Ovary (tissue), 9 donors: ENCODE measurements around the gene ANTXR1. TPM values are rescaled to one million over a fixed set of nuclear protein-coding genes. Genes with fewer than 3 reads are reported as not detected.
A peak's percentile ranks its signal among the peaks of the same experiment; 100 is the strongest.

Experiments
- DNase-seq, 5 donors: peaks; one replicate each; pipeline ENCODE4 v3.0.0-alpha.2; 2019 to 2020
- H3K27ac ChIP-seq, 2 donors: fragments of 200-600 bp; one replicate each; pipeline versions ENCODE4 v1.5.1 to v1.8.0; 2019 to 2022
- H3K27me3 ChIP-seq: fragments of 200-600 bp; one replicate; pipeline ENCODE4 v1.8.0; 2022
- H3K36me3 ChIP-seq: fragments of 200-600 bp; sonication (generic); one replicate; pipeline ENCODE4 v1.5.1; 2019
- H3K4me1 ChIP-seq: one replicate; pipeline ENCODE4 v1.8.1; 2013; ENCODE audit warnings: mild to moderate bottlenecking, moderate library complexity; ENCODE audit not compliant: insufficient read depth
- H3K4me3 ChIP-seq: fragments of 200-600 bp; sonication (generic); one replicate; pipeline ENCODE4 v1.5.1; 2017
- H3K9me3 ChIP-seq, 2 donors: fragments of 200-600 bp in 1 of 2; sonication (generic) in 1 of 2; one replicate each; pipeline versions ENCODE4 v1.5.1 to v1.8.1; 2013 to 2019; ENCODE audit warnings: mild to moderate bottlenecking in 1 of 2, moderate library complexity in 1 of 2
- EP300 ChIP-seq: sonication (generic); formaldehyde crosslinking; IDR thresholded peaks from one replicate; pipeline ENCODE4 v1.6.1; 2017; ENCODE audit warnings: antibody characterized with exemption
- POLR2A ChIP-seq: fragments of 450-650 bp; IDR thresholded peaks from one replicate; pipeline ENCODE4 v1.6.1; 2017; ENCODE audit warnings: antibody characterized with exemption, mild to moderate bottlenecking, moderate library complexity
- WGBS, 3 donors: extraction: QIAGEN DNeasy Blood & Tissue Kit in 1 of 3; methylation state at CpG; one replicate each; pipeline versions ENCODE4 v1.1.5 to v1.1.7; 2013 to 2017; 5-methylcytosine and 5-hydroxymethylcytosine counted together
- intact Hi-C, 4 donors: fragments of 100-400 bp; cut with DNase I; formaldehyde crosslinking; loops; one replicate each; pipeline versions ENCODE4 v1.11.0 to v1.15.1; 2022 to 2023
- polyA plus RNA-seq, 2 donors: library from polyadenylated mRNA; stranded (reverse); fragments of 200-250 nt in 1 of 2; fragments of 350-450 nt in 1 of 2; fragmentation: Illumina TruSeq in 1 of 2; extraction: RNeasy Lipid Tissue Mini Kit (QIAGEN cat#74804) in 1 of 2; gene quantifications; one replicate each; pipeline ENCODE4 v1.2.3, GENCODE V29; 2013 to 2014
- total RNA-seq, 7 donors: library from RNA; depleted of rRNA in 2 of 7; stranded (reverse); fragments of >200 nt in 2 of 7; fragmentation: NEBNext Ultra II Directional in 3 of 7; extraction: Animal tissue kit (Norgen Biotek cat#: 25700) in 3 of 7; gene quantifications; one replicate each; pipeline versions ENCODE4 v1.1.0 to v1.2.4, GENCODE V29; 2016 to 2023
- TF ChIP-seq, protein P1 (sequence below), 3 donors: fragments of 450-650 bp in 2 of 3; fragments of 200-600 bp in 1 of 3; IDR thresholded peaks; one replicate each; pipeline versions ENCODE4 v1.5.1 to v1.8.0; 2016 to 2022; ENCODE audit warnings: antibody characterized with exemption in 3 of 3, mild to moderate bottlenecking in 1 of 3
- donor health status: DM: no; HTN: no; CAD: no; lungs with moderate emphysema.
- donor health status: DM: no; HTN: no; CAD: no.
- donor health status: Bipolar disorder and iron deficiency.
- donor health status: DM: yes; HTN: yes; CAD: no.
- donor health status: DM: no; HTN: no; CAD: no.
- donor health status: DM: yes; HTN: yes; CAD: no.

The ANTXR1 gene
- total and polyA plus RNA-seq, 9 donors = 73.0 to 276 (median 152) TPM

DNA sequence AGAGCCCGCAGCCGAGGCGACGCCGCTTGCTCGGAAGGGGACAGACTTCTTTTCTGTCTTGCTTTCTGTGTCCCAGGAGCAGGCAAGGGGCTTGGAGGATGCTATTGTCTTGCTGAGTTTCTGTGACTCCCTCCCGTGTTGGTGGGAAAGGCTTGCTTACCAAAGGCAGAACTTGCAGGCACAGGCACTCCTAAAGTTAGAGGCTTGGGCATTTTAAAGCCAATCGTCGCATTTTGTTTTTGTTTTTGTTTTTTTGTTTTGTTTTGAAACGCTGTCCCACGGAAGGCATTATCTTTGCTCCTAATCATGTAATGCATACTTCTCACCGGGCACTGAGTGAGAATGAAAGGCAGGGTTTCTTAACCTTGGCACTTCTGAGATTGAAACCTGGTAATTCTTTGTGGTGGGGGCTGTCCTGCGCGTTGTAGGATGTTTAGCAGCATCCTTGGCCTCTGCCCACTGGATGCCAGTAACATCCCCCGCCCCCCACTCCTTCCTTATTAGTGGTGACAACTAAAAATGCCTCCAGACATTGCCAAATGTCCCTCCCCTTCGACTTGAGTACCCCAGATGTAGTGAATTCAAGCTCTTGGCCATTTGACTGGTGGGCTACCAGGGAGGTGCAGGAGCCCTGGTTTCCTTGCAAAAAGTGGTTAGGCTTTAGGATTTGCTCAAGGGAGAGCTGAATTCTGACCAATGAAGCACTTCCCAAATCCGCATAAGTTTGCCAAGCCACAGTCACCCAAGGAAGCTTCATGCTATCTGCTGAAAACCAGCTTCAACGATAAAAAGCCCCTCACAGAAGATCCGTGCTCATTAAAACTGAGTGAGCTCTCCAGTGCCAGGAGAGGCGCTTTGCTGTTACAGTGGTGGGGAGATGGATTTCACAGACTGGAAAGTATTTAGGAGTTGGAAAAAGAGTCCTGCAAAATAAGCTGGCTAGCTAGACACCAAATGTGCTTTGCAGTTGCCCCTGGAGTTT lies 1.2 kb downstream of the ANTXR1 start:
- Histone ChIP-seq H3K4me3 (peak overlapping the region; percentile 88), H3K4me1 (peaks cover 13% of the 10 kb centered on the region), H3K27me3 (no peaks in the 10 kb centered on the region), H3K36me3 (no peaks in the 10 kb centered on the region), H3K27ac (peak overlapping the region; percentile 64 to 86), H3K9me3 (no peaks in the 10 kb centered on the region)
- peak in 3 of 5 donors; percentile 40 to 48 (median 41) for DNase-seq
- whole genome bisulfite sequencing, 3 donors = 1% methylated on average over 20 of the region's 20 CpGs
- intact Hi-C loops = loop anchor here (1.0 to 10.0 kb wide), 8 partner anchors 49 to 293 kb away; no protein-coding TSS in a partner anchor
- no peak for TF ChIP-seq POLR2A
- no peak for TF ChIP-seq EP300
- TF ChIP-seq, protein P1, sequence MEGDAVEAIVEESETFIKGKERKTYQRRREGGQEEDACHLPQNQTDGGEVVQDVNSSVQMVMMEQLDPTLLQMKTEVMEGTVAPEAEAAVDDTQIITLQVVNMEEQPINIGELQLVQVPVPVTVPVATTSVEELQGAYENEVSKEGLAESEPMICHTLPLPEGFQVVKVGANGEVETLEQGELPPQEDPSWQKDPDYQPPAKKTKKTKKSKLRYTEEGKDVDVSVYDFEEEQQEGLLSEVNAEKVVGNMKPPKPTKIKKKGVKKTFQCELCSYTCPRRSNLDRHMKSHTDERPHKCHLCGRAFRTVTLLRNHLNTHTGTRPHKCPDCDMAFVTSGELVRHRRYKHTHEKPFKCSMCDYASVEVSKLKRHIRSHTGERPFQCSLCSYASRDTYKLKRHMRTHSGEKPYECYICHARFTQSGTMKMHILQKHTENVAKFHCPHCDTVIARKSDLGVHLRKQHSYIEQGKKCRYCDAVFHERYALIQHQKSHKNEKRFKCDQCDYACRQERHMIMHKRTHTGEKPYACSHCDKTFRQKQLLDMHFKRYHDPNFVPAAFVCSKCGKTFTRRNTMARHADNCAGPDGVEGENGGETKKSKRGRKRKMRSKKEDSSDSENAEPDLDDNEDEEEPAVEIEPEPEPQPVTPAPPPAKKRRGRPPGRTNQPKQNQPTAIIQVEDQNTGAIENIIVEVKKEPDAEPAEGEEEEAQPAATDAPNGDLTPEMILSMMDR (IDR thresholded peaks at IDR 0.05) = no peak

DNA sequence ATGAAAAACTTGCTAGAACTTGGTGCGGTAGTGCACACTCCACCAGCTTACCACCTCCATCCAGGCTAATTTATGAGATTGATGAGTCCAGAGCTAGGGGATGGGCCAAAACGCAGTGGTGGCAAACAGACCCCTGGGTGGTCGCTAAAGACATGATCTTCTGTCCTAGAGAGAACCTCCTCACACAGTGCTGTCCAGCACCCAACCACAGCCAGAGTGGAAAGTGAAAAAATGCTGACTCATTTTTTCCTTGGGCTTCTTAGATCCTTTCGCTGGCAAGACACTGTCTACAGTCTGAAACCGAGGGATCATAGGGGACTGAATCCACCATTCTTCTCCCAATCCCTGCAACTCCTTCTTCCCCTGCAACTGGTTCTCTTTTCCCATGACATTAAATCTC lies 4.1 kb downstream of the ANTXR1 start:
- Histone ChIP-seq H3K36me3 (no peaks in the 10 kb centered on the region), H3K27ac (no peak overlapping the region), H3K9me3 (no peaks in the 10 kb centered on the region), H3K4me3 (no peak overlapping the region), H3K4me1 (peaks cover 22% of the 10 kb centered on the region), H3K27me3 (no peaks in the 10 kb centered on the region)
- DNase-seq = peak in 1 of 5 donors; percentile 36
- intact Hi-C loops = loop anchor here in 2 of 4 donors (10.0 kb wide), 3 partner anchors 108 to 188 kb away; no protein-coding TSS in a partner anchor
- TF ChIP-seq EP300 (no peak), POLR2A (no peak)
- TF ChIP-seq, protein P1 (IDR thresholded peaks at IDR 0.05) = no peak
- WGBS, 3 donors = 14 to 28% (median 17%) methylated on average over 5 of the region's 5 CpGs

DNA sequence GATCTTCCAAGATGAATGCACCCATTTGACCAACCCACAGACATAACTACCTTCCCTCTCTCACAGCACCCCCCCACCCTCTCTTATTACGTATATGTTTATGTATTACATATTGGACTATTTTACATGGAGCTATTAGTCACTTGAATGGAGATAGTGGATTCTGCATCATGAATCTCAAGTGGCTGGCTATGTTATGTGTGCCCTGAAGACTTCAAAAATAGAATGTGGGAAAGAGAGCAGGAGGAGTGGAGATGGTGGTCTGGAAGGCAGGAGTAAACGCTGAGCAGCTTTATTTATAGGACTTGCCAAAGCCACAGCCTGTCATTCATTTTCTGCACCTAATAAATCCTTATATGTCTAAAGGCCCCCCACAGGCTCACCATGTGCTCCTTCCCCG lies 4.9 kb downstream of the ANTXR1 start:
- H3K4me3 ChIP-seq = no peak overlapping the region
- peaks cover 22% of the 10 kb centered on the region for H3K4me1 ChIP-seq
- 61 to 76% (median 65%) methylated on average over 3 of the region's 3 CpGs for WGBS, 3 donors
- H3K27ac ChIP-seq = no peak overlapping the region
- no peaks in the 10 kb centered on the region for H3K27me3 ChIP-seq
- no peaks in the 10 kb centered on the region for H3K36me3 ChIP-seq
- no peak for DNase-seq
- intact Hi-C loops = loop anchor here in 2 of 4 donors (10.0 kb wide), 3 partner anchors 107 to 187 kb away; no protein-coding TSS in a partner anchor
- no peaks in the 10 kb centered on the region for H3K9me3 ChIP-seq
- TF ChIP-seq POLR2A = no peak
- no peak for TF ChIP-seq EP300
- TF ChIP-seq, protein P1 (IDR thresholded peaks at IDR 0.05) = no peak

DNA sequence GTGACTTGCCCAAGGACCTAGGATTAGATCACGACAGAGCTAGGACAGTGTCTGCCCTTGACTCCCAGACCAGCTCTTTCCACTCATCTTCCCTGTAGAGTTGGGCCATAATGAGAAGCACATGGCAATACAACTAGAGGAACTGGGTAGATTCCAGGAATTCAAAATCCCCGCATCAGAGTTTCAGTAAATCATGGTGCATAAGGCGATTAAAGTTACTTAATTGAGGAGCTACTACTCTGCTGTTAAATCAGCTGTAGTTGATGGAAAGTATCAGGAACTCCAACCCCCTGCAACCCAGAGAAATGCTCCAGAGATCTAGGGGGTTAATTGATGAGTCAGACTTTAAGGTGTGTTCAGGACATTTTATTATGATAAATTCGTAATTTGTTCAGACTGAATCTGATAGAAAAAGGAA lies 5.7 kb downstream of the ANTXR1 start:
- no peak overlapping the region for H3K27ac ChIP-seq
- intact Hi-C loops = loop anchor here in 2 of 4 donors (10.0 kb wide), 3 partner anchors 106 to 186 kb away; no protein-coding TSS in a partner anchor
- no peaks in the 10 kb centered on the region for H3K9me3 ChIP-seq
- no peaks in the 10 kb centered on the region for H3K36me3 ChIP-seq
- peaks cover 22% of the 10 kb centered on the region for H3K4me1 ChIP-seq
- TF ChIP-seq EP300 (no peak), POLR2A (no peak)
- TF ChIP-seq, protein P1 (IDR thresholded peaks at IDR 0.05) = no peak
- WGBS, 3 donors = 62 to 66% (median 65%) methylated on average over 4 of the region's 4 CpGs
- no peak overlapping the region for H3K4me3 ChIP-seq
- no peaks in the 10 kb centered on the region for H3K27me3 ChIP-seq
- no peak for DNase-seq
